GM18520 (cell line): ENCODE measurements around the gene SMG6.

Experiments
- ATAC-seq: cut with Tn5 transposase; IDR thresholded peaks from one replicate; pipeline ENCODE4 v1.9.1; 2021; ENCODE audit not compliant: unreplicated experiment

The SMG6 gene

GRCh38 chr17:2034157-2034556, 269.4 kb downstream of the SMG6 start:
- ATAC-seq: no peak

DNA sequence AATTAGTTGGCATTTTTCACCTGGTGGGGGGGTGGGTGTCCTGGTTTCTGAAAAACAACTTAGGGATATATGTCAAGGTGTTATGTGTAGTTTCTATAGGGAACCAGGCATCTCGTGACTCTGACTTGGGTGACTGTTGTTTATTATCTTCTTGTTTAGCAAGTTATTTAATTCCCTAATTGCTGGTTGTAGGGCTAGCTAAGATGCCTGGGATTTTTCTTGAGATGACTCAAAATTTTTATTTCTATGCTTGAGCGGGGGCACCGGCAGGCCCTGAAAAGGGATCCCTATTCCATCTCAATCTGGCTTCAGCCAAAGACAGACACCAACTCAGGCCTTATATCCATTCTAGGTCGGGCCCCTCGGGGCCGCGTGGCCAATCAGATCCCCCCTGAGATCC, 270.4 kb downstream of the SMG6 start:
- no peak for ATAC-seq

DNA sequence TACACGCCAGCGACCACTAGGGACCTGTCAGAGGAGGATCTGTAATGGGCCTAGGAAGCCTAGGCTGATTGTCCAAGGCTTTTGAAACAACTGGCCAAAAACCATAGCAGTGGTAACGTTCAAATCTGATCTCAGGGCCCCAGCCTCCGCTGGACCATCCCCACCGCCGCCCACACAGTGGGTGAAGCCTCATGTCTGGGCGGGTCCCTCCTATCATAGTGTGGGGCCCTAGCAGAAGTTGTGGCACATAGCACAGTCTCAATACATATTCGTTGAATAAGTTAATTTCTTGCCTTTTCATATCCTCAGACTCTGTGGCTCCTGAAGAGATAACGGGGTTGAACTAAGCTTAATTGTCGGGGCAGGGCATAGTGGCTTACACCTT, 272.8 kb downstream of the SMG6 start:
- ATAC-seq: no peak

- peak; percentile 70 for ATAC-seq
Measured at GRCh38 chr17:2029911-2030778, 273.4 kb downstream of the SMG6 start, which contains the start of gene DPH1. TSS of gene DPH1 (plus strand) at chr17:2030153. CDS start at chr17:2030170, 17 bp downstream.

DNA sequence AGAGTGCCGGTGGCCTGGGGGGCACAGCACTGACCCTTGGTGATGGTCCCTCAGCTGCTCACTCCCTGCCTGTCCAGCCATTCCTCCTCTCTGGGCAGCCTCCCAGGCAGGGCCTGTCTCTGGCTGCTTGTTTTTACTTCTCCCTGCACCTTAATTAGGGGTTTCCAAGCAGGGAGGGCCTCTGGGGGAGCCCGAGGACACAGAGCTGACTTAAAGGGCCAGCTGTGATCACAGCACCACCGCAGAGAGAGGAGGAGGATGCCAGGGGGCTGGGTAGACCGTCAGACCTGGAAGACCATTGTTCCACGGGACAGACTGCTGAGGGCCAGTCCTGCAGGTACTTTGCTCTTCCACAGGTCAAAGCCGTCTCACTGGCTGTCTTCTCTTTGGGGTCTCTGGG, 274.8 kb downstream of the SMG6 start:
- no peak for ATAC-seq

GRCh38 chr17:2028234-2028614, 275.4 kb downstream of the SMG6 start:
- no peak for ATAC-seq

GRCh38 chr17:2027528-2028233, 275.9 kb downstream of the SMG6 start:
- no peak for ATAC-seq

DNA sequence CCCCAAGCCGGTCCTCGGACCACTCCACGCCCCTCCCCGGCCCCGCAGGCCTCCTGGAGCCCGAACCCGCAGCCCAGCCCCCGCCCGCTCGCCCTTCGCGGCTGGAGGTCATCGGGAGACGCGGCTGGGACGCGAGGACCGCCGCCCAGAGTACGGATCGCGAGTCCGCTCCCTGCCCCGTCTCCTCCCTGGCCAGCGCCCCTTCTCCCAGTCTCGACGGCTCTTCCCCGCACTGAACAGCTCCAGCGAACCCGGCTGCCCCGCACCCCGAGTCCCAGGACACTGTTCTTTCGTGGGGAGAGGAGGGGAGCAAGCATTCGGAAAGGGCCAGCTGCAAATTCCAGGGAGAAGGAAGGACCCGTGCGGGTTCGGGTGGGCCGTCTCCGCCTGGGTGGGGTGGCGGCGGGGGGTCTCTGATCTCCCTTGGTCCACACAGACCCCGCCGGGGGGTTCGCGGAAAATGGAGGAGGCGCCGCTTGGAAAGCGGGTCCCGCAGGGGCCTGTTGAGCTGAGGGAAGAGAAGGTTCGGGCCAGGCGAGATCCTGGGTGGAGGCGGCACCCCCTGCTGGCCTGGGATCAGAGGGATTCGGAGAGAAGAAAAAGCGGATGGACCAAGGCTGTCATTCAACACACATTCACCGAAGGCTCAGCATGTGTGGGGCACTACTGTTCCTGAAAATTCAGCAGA, 277.8 kb downstream of the SMG6 start:
- no peak for ATAC-seq

- ATAC-seq: no peak
Measured at GRCh38 chr17:2025220-2025621, 278.4 kb downstream of the SMG6 start, which contains the start of gene RTN4RL1. TSS of gene RTN4RL1 (minus strand) at chr17:2025334. CDS start at chr17:2024865, 469 bp downstream.

GRCh38 chr17:2024572-2025219, 278.9 kb downstream of the SMG6 start:
- ATAC-seq: no peak

- ATAC-seq: no peak
Measured at GRCh38 chr17:2023692-2024571, 279.7 kb downstream of the SMG6 start.

GRCh38 chr17:2023256-2023655, 280.3 kb downstream of the SMG6 start:
- ATAC-seq: no peak

GRCh38 chr17:2022647-2023240, 280.8 kb downstream of the SMG6 start:
- no peak for ATAC-seq

- no peak for ATAC-seq
Measured at GRCh38 chr17:2020721-2021120, 282.9 kb downstream of the SMG6 start.

- no peak for ATAC-seq
Measured at GRCh38 chr17:2019723-2020122, 283.9 kb downstream of the SMG6 start.

- no peak for ATAC-seq
Measured at GRCh38 chr17:2018716-2019510, 284.7 kb downstream of the SMG6 start.

DNA sequence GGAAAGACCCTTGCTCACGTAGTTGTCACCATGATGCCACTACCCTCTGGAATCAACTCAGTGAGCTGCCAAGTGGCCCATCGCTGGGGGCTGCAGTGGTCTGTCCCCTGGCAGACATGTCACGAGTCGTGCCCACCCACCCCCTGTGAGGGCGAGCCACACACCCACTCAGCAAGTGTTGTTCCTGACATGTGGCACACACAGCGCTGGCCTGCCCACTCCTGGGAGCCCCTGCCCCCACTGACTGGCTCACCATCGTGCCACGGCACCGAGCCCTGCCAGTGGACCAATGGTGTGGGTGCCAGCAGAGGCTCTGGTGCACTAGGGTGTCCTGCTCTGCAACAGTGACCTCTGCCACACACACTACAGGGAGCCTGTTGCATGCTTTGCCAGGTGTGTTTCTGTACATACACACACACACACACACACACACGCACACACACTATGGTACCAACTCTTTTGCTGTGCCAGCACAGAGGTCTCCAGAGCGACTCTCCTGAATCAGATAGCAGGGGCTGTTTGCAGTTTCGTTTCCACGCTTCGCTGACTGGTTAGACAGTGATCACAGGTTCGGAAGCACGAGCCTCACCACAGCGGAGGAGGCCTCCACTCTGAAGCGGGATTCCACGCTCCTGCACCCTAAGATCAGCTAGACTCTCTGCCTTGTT, 286.2 kb downstream of the SMG6 start:
- no peak for ATAC-seq

- ATAC-seq: no peak
Measured at GRCh38 chr17:2016494-2016893, 287.1 kb downstream of the SMG6 start.
